K562 (cell line): ENCODE results near the gene PGBD1. TPM values are rescaled to one million over a fixed set of nuclear protein-coding genes. Genes with fewer than 3 reads are reported as not detected.

Source experiments
- ATF1 ChIP-seq, 2 experiments: fragments of 450-650 bp in 1 of 2; IDR thresholded peaks; 2 replicates each; pipeline ENCODE4 v1.6.1; 2016; ENCODE audit warnings: missing compliant biosample characterization in 1 of 2, missing genetic modification characterization in 1 of 2
- CTBP1 ChIP-seq: fragments of 450-650 bp; IDR thresholded peaks from 2 replicates; pipeline ENCODE4 v1.6.1; 2016; ENCODE audit warnings: borderline replicate concordance
- DLX4 ChIP-seq: fragments of 250-450 bp; sonication (Bioruptor Pico); IDR thresholded peaks from 2 replicates; pipeline ENCODE4 v1.6.1; 2021; ENCODE audit warnings: mild to moderate bottlenecking
- E2F5 ChIP-seq: sonication (generic); formaldehyde crosslinking; IDR thresholded peaks from 2 replicates; pipeline ENCODE4 v1.8.0; 2022; ENCODE audit warnings: mild to moderate bottlenecking, missing genetic modification reagents
- FOS ChIP-seq: IDR thresholded peaks from 3 replicates; pipeline ENCODE4 v1.6.1; 2011; ENCODE audit not compliant: insufficient read length; ENCODE audit errors: extremely low read depth
- GATAD2B ChIP-seq: fragments of 450-650 bp; IDR thresholded peaks from 2 replicates; pipeline ENCODE4 v1.6.1; 2017; ENCODE audit warnings: mild to moderate bottlenecking, borderline replicate concordance
- HDGF ChIP-seq: fragments of 450-650 bp; IDR thresholded peaks from 2 replicates; pipeline ENCODE4 v1.6.1; 2016
- HMBOX1 ChIP-seq: sonication (generic); IDR thresholded peaks from 2 replicates; pipeline ENCODE4 v1.6.1; 2016
- MCM7 ChIP-seq, 2 experiments: fragments of 450-650 bp; IDR thresholded peaks; 2 replicates each; pipeline ENCODE4 v1.6.1; 2016 to 2018
- MNT ChIP-seq, 2 experiments: fragments of 450-650 bp; conservative IDR thresholded peaks; 2 replicates each; pipeline ENCODE4 v1.6.1; 2017; ENCODE audit warnings: mild to moderate bottlenecking in 2 of 2, moderate library complexity in 2 of 2
- NFYB ChIP-seq: IDR thresholded peaks from 2 replicates; pipeline ENCODE4 v1.6.1; 2011; ENCODE audit warnings: mild to moderate bottlenecking, moderate library complexity; ENCODE audit not compliant: insufficient read length; ENCODE audit errors: extremely low read depth
- PKNOX1 ChIP-seq: fragments of 450-650 bp; IDR thresholded peaks from 2 replicates; pipeline ENCODE4 v1.6.1; 2016
- SAFB ChIP-seq: fragments of 200-400 bp; formaldehyde crosslinking; IDR thresholded peaks from 2 replicates; pipeline ENCODE4 v1.6.1; 2017; ENCODE audit warnings: low read depth, low read length, borderline replicate concordance
- SAFB2 ChIP-seq: fragments of 200-400 bp; formaldehyde crosslinking; IDR thresholded peaks from 2 replicates; pipeline ENCODE4 v1.6.1; 2018; ENCODE audit warnings: borderline replicate concordance, low read length, low read depth, moderate library complexity; ENCODE audit not compliant: severe bottlenecking
- SAP30 ChIP-seq: fragments of 200-600 bp; sonication (generic); IDR thresholded peaks from 2 replicates; pipeline ENCODE4 v1.6.1; 2012; ENCODE audit warnings: borderline replicate concordance, low read depth, mild to moderate bottlenecking, moderate library complexity, low read length, control low read depth, inconsistent platforms; ENCODE audit not compliant: insufficient read depth, poor library complexity, severe bottlenecking
- SMARCA4 ChIP-seq: fragments of 450-650 bp; IDR thresholded peaks from 2 replicates; pipeline ENCODE4 v1.6.1; 2016
- SOX6 ChIP-seq: fragments of 450-650 bp; IDR thresholded peaks from 2 replicates; pipeline ENCODE4 v1.6.1; 2014; ENCODE audit warnings: mild to moderate bottlenecking
- SRSF3 ChIP-seq: fragments of 200-400 bp; formaldehyde crosslinking; IDR thresholded peaks from 2 replicates; pipeline ENCODE4 v1.6.1; 2016; ENCODE audit warnings: mild to moderate bottlenecking, low read length, moderate library complexity; ENCODE audit not compliant: insufficient read depth
- THAP7 ChIP-seq: fragments of 250-450 bp; sonication (Bioruptor Pico); IDR thresholded peaks from 2 replicates; pipeline ENCODE4 v1.5.0; 2021
- ZNF696 ChIP-seq: fragments of 250-450 bp; sonication (Bioruptor Pico); conservative IDR thresholded peaks from 2 replicates; pipeline ENCODE4 v1.4.0; 2020; ENCODE audit warnings: mild to moderate bottlenecking, moderate library complexity
- polyA plus RNA-seq, 8 experiments: library from polyadenylated mRNA; depleted of rRNA in 4 of 8; stranded (reverse) in 5 of 8; unstranded in 3 of 8; fragments of >200 nt; fragmentation: Nextera tagmentation in 2 of 8; fragmentation: Illumina TruSeq in 1 of 8; extraction: Ambion mirVana in 2 of 8; extraction: Trizol in 1 of 8; gene quantifications; 2 replicates each; pipeline versions ENCODE4 v1.2.1 to v1.2.3, GENCODE V29; 2011 to 2014; ENCODE audit warnings: inconsistent platforms in 1 of 8, missing spikeins in 1 of 8
- total RNA-seq, 7 experiments: library from RNA; depleted of rRNA in 6 of 7; stranded (reverse); fragments of >200 nt in 6 of 7; fragmentation: Illumina TruSeq in 2 of 7; extraction: Trizol in 2 of 7; gene quantifications; 2 replicates each; pipeline versions ENCODE4 v1.2.1 to v1.2.3, GENCODE V29; 2011 to 2021; ENCODE audit warnings: low replicate concordance in 1 of 7

PGBD1 gene
- total and polyA plus RNA-seq, 9 of the 15 experiments (the other 6 are each of a cell fraction or from before 2014, with no cell fraction given) = 3.3 to 9.0 (median 7.3) TPM

GRCh38 chr6:28343898-28344677 lies 62.7 kb downstream of the PGBD1 start (continued):
- TF ChIP-seq HDGF (no peak), NFYB (no peak), SRSF3 (no peak), SAP30 (no peak), SAFB2 (no peak), ATF1 (CRISPR knock-in tag; IDR thresholded peaks at IDR 0.05) (no peak), ATF1 (tag; IDR thresholded peaks at IDR 0.05) (no peak), CTBP1 (peak; percentile 91), SAFB (no peak), FOS (no peak), MNT (conservative IDR thresholded peaks at IDR 0.05) (peak; percentile 48 to 64; a peak in 3 of 4 replicates), ZNF696 (CRISPR knock-in tag) (no peak), SMARCA4 (peak; percentile 60; the same call in 1 of the 2 replicates), SOX6 (peak; percentile 69; the same call in 1 of the 2 replicates), E2F5 (CRISPR knock-in tag) (no peak), MCM7 (IDR thresholded peaks at IDR 0.05) (no peak), GATAD2B (no peak), DLX4 (CRISPR knock-in tag) (no peak), THAP7 (CRISPR knock-in tag) (no peak), HMBOX1 (peak; percentile 85; the same call in 1 of the 2 replicates), PKNOX1 (peak; percentile 81)
